HEK293T (cell line): ENCODE results near the gene MTA3.

ENCODE experiments used
- ARNT ChIP-seq: fragments of 450-650 bp; IDR thresholded peaks from 2 replicates; pipeline ENCODE4 v1.6.1; 2017; ENCODE audit warnings: mild to moderate bottlenecking
- BHLHE40 ChIP-seq: fragments of 450-650 bp; IDR thresholded peaks from 2 replicates; pipeline ENCODE4 v1.6.1; 2016; ENCODE audit warnings: mild to moderate bottlenecking, moderate library complexity, borderline replicate concordance
- CTBP1 ChIP-seq: fragments of 450-650 bp; IDR thresholded peaks from 2 replicates; pipeline ENCODE4 v1.6.1; 2016; ENCODE audit warnings: borderline replicate concordance
- FOXK2 ChIP-seq: fragments of 450-650 bp; IDR thresholded peaks from 2 replicates; pipeline ENCODE4 v1.6.1; 2016; ENCODE audit warnings: mild to moderate bottlenecking
- SP1 ChIP-seq: fragments of 450-650 bp; IDR thresholded peaks from 2 replicates; pipeline ENCODE4 v1.6.1; 2017
- TARDBP ChIP-seq: fragments of 450-650 bp; IDR thresholded peaks from 2 replicates; pipeline ENCODE4 v1.6.1; 2016
- ZNF384 ChIP-seq: fragments of 450-650 bp; IDR thresholded peaks from 2 replicates; pipeline ENCODE4 v1.6.1; 2016
- TF ChIP-seq, protein P1 (sequence below): fragments of 450-650 bp; IDR thresholded peaks from 2 replicates; pipeline ENCODE4 v1.6.1; 2016

GRCh38 chr2:42663106-42663780 lies 94.8 kb downstream of the MTA3 start:
- TF ChIP-seq FOXK2 (no peak), SP1 (no peak), TARDBP (no peak), ZNF384 (no peak), BHLHE40 (no peak), CTBP1 (no peak), ARNT (no peak)
- TF ChIP-seq, protein P1, sequence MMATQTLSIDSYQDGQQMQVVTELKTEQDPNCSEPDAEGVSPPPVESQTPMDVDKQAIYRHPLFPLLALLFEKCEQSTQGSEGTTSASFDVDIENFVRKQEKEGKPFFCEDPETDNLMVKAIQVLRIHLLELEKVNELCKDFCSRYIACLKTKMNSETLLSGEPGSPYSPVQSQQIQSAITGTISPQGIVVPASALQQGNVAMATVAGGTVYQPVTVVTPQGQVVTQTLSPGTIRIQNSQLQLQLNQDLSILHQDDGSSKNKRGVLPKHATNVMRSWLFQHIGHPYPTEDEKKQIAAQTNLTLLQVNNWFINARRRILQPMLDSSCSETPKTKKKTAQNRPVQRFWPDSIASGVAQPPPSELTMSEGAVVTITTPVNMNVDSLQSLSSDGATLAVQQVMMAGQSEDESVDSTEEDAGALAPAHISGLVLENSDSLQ = no peak
